Loucy (cell line): ENCODE measurements around the gene THBD.

ENCODE experiments used
- H2AFZ ChIP-seq: fragments of 200-600 bp; sonication (generic); 2 replicates; pipeline ENCODE4 v1.6.0; 2016; ENCODE audit warnings: antibody characterized with exemption, mild to moderate bottlenecking, low read length, moderate library complexity
- H3F3A ChIP-seq: fragments of 200-600 bp; 2 replicates; pipeline ENCODE4 v1.6.0; 2016; ENCODE audit warnings: antibody characterized with exemption, low read depth, mild to moderate bottlenecking
- H3K27me3 ChIP-seq: fragments of 200-600 bp; sonication (generic); 2 replicates; pipeline ENCODE4 v1.6.1; 2014; ENCODE audit warnings: low read length, mild to moderate bottlenecking; ENCODE audit not compliant: insufficient read depth, poor library complexity, severe bottlenecking
- H3K36me3 ChIP-seq: fragments of 200-600 bp; sonication (generic); 2 replicates; pipeline ENCODE4 v1.6.1; 2016; ENCODE audit warnings: low read length; ENCODE audit not compliant: insufficient read depth
- H3K4me1 ChIP-seq: fragments of 200-600 bp; sonication (generic); 2 replicates; pipeline ENCODE4 v1.5.1; 2014; ENCODE audit warnings: low read length, mild to moderate bottlenecking; ENCODE audit not compliant: insufficient read depth, poor library complexity, severe bottlenecking
- H3K4me2 ChIP-seq: fragments of 200-600 bp; sonication (generic); 2 replicates; pipeline ENCODE4 v1.6.0; 2014; ENCODE audit warnings: antibody characterized with exemption, low read length, low read depth, mild to moderate bottlenecking; ENCODE audit not compliant: poor library complexity, severe bottlenecking
- H3K4me3 ChIP-seq: fragments of 200-600 bp; sonication (generic); 2 replicates; pipeline ENCODE4 v1.5.1; 2014; ENCODE audit warnings: low read length, mild to moderate bottlenecking, mixed read lengths; ENCODE audit not compliant: poor library complexity, severe bottlenecking
- H3K79me2 ChIP-seq: fragments of 200-600 bp; sonication (generic); 2 replicates; pipeline ENCODE4 v1.6.1; 2014; ENCODE audit warnings: low read length; ENCODE audit not compliant: insufficient read depth
- H3K9ac ChIP-seq: fragments of 200-600 bp; sonication (generic); 2 replicates; pipeline ENCODE4 v1.6.0; 2014; ENCODE audit warnings: mild to moderate bottlenecking, low read depth, low read length, moderate library complexity; ENCODE audit not compliant: poor library complexity, severe bottlenecking
- H3K9me2 ChIP-seq: fragments of 200-600 bp; sonication (generic); replicated peaks from 2 replicates; pipeline ENCODE4 v1.6.1; 2016; ENCODE audit warnings: low read depth, low read length, mixed read lengths
- H3K9me3 ChIP-seq: fragments of 200-600 bp; sonication (generic); 2 replicates; pipeline ENCODE4 v1.6.1; 2014; ENCODE audit warnings: mild to moderate bottlenecking, antibody characterized with exemption, low read length, low read depth; ENCODE audit not compliant: insufficient read depth
- H4K20me1 ChIP-seq: fragments of 200-600 bp; sonication (generic); 2 replicates; pipeline ENCODE4 v1.6.0; 2014; ENCODE audit warnings: antibody characterized with exemption, low read length, mild to moderate bottlenecking; ENCODE audit not compliant: insufficient read depth, poor library complexity, severe bottlenecking
- CTCF ChIP-seq: fragments of 200-600 bp; sonication (generic); conservative IDR thresholded peaks from 2 replicates; pipeline ENCODE4 v1.5.1; 2014; ENCODE audit warnings: mild to moderate bottlenecking, antibody characterized with exemption, low read length
- EZH2phosphoT487 ChIP-seq: fragments of 200-600 bp; IDR thresholded peaks from 2 replicates; pipeline ENCODE4 v1.6.1; 2018; ENCODE audit warnings: antibody characterized with exemption, mild to moderate bottlenecking, moderate library complexity, borderline replicate concordance

Gene THBD

GRCh38 chr20:23079926-23080325 lies 30.5 kb upstream of the THBD start:
- Histone ChIP-seq H3K4me3 (peak overlapping the region; percentile 31), H3K4me2 (peak overlapping the region; percentile 95), H3K9ac (no peak overlapping the region), H3K36me3 (no peaks in the 10 kb centered on the region; the same call in 1 of the 2 replicates), H3F3A (no peaks in the 10 kb centered on the region), H3K9me2 (no peaks in the 10 kb centered on the region), H2AFZ (no peak overlapping the region), H4K20me1 (peaks cover 34% of the 10 kb centered on the region), H3K27me3 (no peaks in the 10 kb centered on the region), H3K9me3 (no peaks in the 10 kb centered on the region), H3K4me1 (peaks cover 49% of the 10 kb centered on the region), H3K79me2 (peaks cover 63% of the 10 kb centered on the region)
- no peak for TF ChIP-seq EZH2phosphoT487
- no peak for TF ChIP-seq CTCF

GRCh38 chr20:23079016-23079351 lies 29.5 kb upstream of the THBD start:
- Histone ChIP-seq H3K79me2 (peaks cover 53% of the 10 kb centered on the region), H3K27me3 (no peaks in the 10 kb centered on the region), H4K20me1 (peaks cover 28% of the 10 kb centered on the region), H2AFZ (no peak overlapping the region), H3K36me3 (no peaks in the 10 kb centered on the region; the same call in 1 of the 2 replicates), H3K4me3 (peak overlapping the region; percentile 28), H3K9me3 (no peaks in the 10 kb centered on the region), H3K9ac (no peak overlapping the region), H3K4me1 (peaks cover 42% of the 10 kb centered on the region), H3K9me2 (no peaks in the 10 kb centered on the region), H3F3A (no peaks in the 10 kb centered on the region), H3K4me2 (peak overlapping the region; percentile 95)
- no peak for TF ChIP-seq EZH2phosphoT487
- peak; percentile 72 for TF ChIP-seq CTCF

GRCh38 chr20:23078351-23079015 lies 29.0 kb upstream of the THBD start:
- no peak overlapping the region for H2AFZ ChIP-seq
- H3K9me3 ChIP-seq = no peaks in the 10 kb centered on the region
- no peaks in the 10 kb centered on the region; the same call in 1 of the 2 replicates for H3K36me3 ChIP-seq
- no peak for TF ChIP-seq EZH2phosphoT487
- TF ChIP-seq CTCF = no peak
- H3K4me1 ChIP-seq = peaks cover 38% of the 10 kb centered on the region
- H3F3A ChIP-seq = no peaks in the 10 kb centered on the region
- no peaks in the 10 kb centered on the region for H3K9me2 ChIP-seq
- no peak overlapping the region for H3K9ac ChIP-seq
- H3K4me2 ChIP-seq = peak overlapping the region; percentile 95
- peaks cover 48% of the 10 kb centered on the region for H3K79me2 ChIP-seq
- peaks cover 28% of the 10 kb centered on the region for H4K20me1 ChIP-seq
- H3K4me3 ChIP-seq = no peak overlapping the region
- no peaks in the 10 kb centered on the region for H3K27me3 ChIP-seq
